ENCODE measurements around the gene UBTD1. TPM values are rescaled to one million over a fixed set of nuclear protein-coding genes. Genes with fewer than 3 reads are reported as not detected.
"Not testable (repeated sequence)": the region's sequence is repeated elsewhere in the genome, so short reads cannot be mapped to it uniquely, and the experiment has no call there.

Gene UBTD1
- polyA plus RNA-seq, 3 donors, result 9.2 to 12.5 (median 11.3) TPM

DNA sequence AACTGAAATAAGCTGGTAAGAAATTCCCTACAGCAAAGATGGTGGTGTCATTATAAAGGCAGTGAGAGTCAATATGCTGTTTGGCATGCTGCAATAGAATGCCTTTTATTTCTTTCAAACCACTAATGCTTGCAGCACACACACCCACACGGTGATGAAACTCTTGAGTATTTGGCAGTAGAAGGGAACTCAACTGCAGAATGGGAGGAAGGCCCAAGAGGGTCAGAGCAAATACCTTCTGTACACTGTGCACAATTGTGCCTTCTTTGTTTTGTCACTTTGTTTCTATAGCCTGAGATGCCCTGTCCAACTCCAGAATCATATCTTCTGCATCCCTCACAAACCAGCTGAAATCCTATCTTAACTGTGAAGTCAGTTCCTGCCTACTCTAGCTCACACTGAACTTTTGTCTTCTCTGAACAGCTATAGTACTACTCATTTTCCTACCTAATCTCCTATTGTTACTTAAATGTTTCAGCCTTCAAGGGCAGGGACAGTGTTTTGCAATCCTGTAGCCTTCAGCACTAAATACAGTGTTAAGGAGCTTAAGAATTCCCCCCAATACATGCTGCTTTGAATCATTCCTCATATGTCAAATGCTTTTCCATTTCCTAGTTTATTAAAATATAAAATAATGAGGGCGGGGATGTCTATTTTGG lies 22.7 kb upstream of the UBTD1 start:
- no peak for DNase-seq

DNA sequence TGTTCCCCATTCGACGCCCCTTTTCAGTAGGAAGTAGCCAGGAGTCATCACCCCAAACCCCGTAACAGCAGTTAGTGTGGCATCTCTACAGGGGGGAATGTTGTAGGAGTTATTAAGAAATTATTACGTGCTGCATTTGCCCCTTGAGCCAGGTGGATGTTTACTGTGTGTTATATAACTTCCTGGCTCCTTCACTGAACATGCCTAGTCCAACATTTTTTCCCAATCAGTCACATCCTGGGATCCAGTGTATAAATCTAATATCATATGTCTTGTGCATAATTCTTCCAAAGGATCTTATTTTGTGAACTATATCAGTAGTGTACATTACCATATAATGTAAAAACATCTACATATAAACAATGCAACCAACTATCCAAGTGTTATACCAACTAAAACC lies 19.3 kb upstream of the UBTD1 start:
- DNase-seq, result not testable (repeated sequence)

GRCh38 chr10:97479939-97480338 lies 18.8 kb upstream of the UBTD1 start:
- DNase-seq, result no peak

DNA sequence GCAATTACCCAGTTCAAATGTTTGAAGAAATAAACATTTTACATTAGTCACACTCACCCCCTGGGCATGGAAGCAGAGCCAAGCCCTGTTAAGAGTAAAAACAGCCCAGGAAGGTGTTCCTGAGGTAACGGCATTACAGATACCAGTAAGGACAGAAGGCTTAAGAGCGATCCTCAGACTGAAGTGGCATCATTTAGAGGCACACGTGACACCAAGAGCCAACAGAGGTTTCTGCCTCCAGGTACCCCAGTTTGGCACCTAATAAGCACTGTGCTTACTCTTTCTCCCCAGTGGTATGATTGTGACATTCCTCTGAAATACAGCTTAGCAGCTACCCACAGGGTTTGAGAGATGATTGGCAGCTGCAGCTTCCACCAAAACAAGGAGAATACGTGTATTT lies 17.7 kb upstream of the UBTD1 start:
- DNase-seq, result no peak

- DNase-seq, result no peak
Observed at GRCh38 chr10:97482381-97482780, 16.3 kb upstream of the UBTD1 start.

DNA sequence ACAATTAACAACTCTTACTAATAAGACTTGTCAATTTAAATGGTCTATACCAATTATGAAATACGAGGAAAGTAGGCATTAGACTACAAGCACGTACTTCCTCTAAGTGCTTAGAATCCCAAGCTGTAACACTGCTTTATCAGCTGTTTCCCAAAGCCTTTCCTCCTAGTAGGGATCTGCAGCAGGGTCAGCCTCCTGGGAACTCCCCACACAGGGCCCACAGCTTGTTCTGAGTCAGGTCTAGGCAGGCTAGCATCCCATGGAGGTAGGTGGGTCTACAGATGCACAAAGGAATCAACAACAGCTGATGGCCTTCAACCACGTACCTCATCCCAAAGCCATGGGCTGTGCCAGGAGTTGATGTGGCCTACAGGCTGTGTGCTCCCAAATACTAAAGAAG lies 15.2 kb upstream of the UBTD1 start:
- no peak for DNase-seq

DNA sequence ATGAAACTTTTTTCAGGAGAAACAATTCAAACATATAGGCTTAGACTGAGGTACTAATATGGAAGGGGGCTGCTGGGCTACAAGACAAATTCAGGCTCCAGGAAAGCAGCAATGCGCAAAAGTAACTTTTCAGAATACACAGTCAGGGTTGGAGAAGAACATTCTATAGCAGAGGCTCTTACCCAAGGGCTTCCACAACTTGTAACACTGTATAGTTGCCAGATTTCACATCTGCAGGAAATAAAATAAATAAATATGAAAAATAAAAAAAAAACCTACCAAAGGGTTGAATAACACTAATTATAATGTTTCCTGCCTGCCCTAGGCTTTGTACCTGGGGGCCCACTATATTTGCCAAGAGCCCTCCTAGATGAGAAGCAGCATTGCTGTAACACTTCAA lies 14.8 kb upstream of the UBTD1 start:
- DNase-seq, result no peak

DNA sequence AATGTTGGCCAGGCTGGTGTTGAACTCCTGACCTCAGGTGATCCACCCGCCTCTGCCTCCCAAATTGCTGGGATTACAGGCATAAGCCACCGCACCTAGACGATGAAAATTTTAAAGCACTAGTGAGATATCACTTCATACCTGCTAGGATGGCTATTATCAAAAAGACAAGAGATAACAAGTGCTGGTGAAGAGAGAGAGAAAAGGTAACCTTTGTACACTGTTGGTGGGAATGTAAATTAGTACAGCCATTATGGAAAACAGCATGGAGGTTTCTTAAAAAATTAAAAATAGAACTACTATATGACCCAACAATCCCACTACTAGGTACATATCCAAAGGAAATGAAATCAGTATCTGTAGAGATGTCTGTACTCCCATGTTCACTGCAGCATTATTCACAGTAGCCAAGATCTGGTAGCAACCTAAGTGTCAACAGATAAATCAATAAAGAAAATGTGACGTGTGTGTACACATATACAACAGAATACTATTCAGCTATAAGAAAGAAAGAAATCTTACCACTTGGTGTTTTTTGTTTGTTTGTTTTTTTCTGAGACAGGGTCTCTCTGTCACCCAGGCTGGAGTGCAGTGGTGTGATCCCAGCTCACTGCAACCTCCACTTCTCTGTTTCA lies 13.0 kb upstream of the UBTD1 start:
- DNase-seq, result no peak

DNA sequence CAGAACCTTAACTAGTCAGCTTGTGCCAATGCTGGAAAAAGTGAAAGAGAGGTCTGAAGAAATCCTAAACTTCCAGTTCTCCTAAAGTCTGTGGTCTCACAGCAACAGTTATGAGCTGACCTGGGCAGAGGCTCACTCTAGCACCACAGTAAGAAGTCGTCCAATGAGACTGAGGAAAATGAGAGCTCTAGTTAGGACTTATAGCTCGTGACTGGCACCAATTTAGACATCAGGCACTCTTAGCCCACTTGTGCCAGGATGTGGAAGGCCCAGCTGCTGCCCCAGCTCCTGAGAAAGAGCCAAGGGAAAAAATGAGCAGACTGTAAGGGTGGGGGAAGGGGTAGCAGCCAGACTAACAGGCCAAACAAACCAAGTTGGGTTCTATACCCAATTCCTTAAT lies 8.1 kb upstream of the UBTD1 start:
- no peak for DNase-seq

GRCh38 chr10:97494151-97494550 lies 4.6 kb upstream of the UBTD1 start:
- no peak for DNase-seq

- DNase-seq, result no peak
Observed at GRCh38 chr10:97494863-97495506, 3.7 kb upstream of the UBTD1 start.

GRCh38 chr10:97497572-97498075 lies 1.1 kb upstream of the UBTD1 start:
- DNase-seq, result no peak

DNA sequence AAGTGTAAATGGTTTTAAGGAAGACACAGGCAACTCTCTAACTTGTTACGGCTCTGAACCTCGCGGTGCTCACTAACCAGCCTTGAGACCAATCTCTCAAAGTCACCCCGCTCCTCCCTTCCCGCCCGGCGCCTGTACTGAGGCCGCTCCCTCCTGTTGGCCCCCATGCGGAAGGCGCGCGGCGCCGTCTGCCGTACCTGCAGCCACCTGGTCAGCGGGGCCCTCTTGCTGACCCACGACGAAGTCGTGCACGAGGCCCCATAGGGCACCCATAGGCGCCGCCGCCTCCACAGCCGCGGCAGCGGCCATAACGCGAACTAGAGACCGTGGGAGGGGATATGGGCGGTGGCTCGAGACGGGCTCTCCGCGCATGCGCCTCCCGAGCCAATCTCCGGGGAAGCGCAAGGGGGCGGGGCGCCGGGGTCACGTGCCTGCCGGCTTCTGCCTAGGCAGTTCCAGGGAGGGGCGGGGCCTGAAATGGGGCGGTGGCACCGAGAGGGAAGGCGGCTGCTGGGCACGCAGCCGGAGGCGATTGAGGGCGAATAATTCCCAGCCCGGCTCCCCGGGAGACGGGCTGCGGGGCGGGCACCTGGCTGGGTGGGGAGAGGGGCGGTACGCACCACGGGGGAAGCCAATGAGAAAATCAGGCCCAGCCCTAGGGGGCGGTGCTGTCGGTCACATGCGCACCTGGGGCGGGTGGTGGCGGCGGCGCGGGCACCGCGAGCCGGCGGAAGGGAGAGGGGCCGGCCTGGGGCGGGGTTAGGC lies 466 bp upstream of the UBTD1 start, which contains the start of gene MMS19:
Gene MMS19 (minus strand): TSS at position 347 of the 765 bp plus-strand sequence. CDS start 38 bp downstream, at position 309.
- DNase-seq, result peak; percentile 99

- DNase-seq, result no peak
Observed at GRCh38 chr10:97499561-97500296, 1.0 kb downstream of the UBTD1 start.

GRCh38 chr10:97500297-97500575 lies 1.5 kb downstream of the UBTD1 start:
- no peak for DNase-seq

DNA sequence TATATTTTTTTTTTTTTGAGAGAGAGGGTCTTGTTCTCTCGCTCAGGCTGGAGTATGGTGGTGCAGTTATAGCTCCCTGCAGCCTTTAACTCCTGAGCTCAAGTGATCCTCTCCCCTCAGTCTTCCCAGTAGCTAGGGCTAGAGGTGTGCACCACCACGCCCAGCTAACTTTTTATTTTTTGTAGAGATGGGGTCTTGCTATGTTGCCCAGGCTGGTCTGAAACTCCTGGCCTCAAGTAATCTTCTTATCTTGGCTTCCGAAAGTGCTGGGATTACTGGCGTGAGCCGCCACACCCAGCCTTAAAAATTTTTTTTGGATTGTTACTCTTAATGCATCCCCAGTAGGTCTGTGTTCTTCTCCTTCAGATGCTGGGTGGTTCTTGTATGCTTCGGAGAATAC lies 4.2 kb downstream of the UBTD1 start:
- DNase-seq, result no peak

GRCh38 chr10:97503406-97503805 lies 4.7 kb downstream of the UBTD1 start:
- no peak for DNase-seq

DNA sequence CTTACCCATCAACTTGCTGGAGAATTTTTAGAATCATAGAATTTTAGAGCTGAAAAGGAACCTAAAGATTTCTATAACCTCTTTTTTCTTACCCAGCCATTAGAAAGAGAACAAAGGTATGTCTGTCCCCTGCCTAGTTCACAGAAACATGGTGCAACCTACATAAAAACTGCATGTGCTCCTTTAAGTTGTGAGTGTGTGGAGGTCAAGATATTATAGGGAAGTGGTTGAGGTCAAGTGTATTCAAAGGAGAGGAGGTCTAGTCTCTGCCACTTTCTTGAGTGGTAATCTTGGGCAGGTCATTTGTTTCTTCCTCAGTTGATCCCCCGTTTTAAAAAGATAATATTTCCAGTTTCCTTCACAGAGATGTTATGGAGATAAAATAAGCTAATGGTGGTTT lies 6.4 kb downstream of the UBTD1 start:
- no peak for DNase-seq

DNA sequence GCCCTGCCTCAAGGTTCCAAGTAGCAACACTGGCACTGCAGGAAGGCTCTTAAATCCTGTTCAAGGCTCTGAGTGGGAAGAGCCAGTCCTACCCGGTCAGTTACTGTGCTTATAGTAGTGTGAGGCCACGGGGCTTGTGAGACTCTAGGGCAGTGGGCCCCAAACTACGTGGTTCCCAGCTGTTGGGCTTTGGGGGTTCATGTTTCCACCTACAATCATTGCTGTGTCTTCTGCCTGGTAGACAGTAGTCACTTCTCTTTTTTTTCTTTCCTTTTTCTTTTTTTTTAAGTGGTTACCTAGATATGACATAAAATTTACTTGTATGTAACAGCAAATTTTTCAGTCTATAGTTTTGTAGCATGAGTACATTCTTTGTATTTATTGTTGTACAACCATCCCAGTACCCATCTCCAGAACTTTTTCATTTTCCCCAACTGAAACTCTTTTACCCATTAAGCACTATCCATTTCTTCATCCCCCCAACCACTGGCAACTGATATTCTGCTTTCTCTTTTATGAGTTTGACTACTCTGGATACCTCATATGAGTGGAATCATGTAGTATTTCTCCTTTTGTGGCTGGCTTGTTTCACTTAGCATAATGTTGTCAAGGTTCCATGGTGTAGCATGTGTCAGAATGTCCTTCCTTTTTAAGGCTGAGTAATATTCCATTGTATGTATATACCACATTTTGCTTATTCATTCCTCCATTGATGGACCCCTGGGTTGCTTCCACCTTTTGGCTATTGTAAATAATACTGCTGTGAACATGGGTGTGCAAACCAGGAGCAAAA lies 7.7 kb downstream of the UBTD1 start:
- DNase-seq, result no peak

- no peak for DNase-seq
Observed at GRCh38 chr10:97508342-97508741, 9.6 kb downstream of the UBTD1 start.

GRCh38 chr10:97509120-97509680 lies 10.5 kb downstream of the UBTD1 start:
- no peak for DNase-seq
